SK-N-SH (cell line): ENCODE results near the gene WNT16.
A peak's percentile ranks its signal among the peaks of the same experiment; 100 is the strongest.

Source experiments
- FOSL2 ChIP-seq: IDR thresholded peaks from 2 replicates; pipeline ENCODE4 v1.4.0; 2012; ENCODE audit warnings: low read depth, mild to moderate bottlenecking, moderate library complexity, borderline replicate concordance
- RAD21 ChIP-seq: IDR thresholded peaks from 2 replicates; pipeline ENCODE4 v1.6.1; 2012; ENCODE audit warnings: mild to moderate bottlenecking, low read length
- TEAD4 ChIP-seq: IDR thresholded peaks from 2 replicates; pipeline ENCODE4 v1.4.0; 2012; ENCODE audit warnings: mild to moderate bottlenecking, borderline replicate concordance; ENCODE audit not compliant: insufficient read depth
- TF ChIP-seq, protein P1 (sequence below): fragments of 200-600 bp; sonication (generic); IDR thresholded peaks from 2 replicates; pipeline ENCODE4 v1.6.1; 2017; ENCODE audit warnings: antibody characterized with exemption, mild to moderate bottlenecking, moderate library complexity

DNA sequence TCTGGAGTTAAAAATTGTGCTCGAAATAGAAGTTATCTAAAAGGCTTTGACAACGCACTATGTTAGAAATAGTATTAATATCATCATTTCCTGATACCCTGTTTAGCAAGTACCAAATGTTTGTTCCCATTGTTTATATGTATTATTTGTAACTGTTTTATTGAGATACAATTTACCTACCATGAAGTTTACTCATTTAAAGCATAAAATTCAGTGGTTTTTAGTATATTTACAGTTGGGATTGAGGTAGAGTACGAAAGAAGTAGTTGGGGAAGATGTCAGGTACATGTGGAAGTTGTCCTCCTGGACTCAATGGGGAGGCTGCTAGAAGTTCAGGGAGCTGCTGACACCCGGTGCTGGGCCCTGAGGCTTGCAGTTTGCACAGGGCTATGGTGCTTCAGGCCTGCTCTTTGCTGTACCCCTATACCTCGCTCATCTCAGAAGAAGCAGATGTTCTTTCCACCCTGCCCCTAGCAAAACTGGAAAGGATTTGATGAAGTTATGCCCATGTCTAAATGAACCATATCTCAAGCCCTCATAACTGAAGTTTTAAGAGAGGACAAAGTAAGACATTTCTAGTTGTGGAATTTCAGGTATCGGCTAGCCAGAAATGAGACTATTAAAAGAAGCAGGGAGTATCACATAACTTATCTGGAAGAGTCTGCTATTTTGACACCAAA lies 25.2 kb upstream of the WNT16 start:
- TF ChIP-seq TEAD4 (no peak), RAD21 (peak; percentile 42), FOSL2 (no peak)
- TF ChIP-seq, protein P1, sequence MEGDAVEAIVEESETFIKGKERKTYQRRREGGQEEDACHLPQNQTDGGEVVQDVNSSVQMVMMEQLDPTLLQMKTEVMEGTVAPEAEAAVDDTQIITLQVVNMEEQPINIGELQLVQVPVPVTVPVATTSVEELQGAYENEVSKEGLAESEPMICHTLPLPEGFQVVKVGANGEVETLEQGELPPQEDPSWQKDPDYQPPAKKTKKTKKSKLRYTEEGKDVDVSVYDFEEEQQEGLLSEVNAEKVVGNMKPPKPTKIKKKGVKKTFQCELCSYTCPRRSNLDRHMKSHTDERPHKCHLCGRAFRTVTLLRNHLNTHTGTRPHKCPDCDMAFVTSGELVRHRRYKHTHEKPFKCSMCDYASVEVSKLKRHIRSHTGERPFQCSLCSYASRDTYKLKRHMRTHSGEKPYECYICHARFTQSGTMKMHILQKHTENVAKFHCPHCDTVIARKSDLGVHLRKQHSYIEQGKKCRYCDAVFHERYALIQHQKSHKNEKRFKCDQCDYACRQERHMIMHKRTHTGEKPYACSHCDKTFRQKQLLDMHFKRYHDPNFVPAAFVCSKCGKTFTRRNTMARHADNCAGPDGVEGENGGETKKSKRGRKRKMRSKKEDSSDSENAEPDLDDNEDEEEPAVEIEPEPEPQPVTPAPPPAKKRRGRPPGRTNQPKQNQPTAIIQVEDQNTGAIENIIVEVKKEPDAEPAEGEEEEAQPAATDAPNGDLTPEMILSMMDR = no peak
